Epidermal melanocyte (primary cell): ENCODE data around the gene GALNS.
"Not testable (repeated sequence)": the region's sequence is repeated elsewhere in the genome, so short reads cannot be mapped to it uniquely, and the experiment has no call there.

ENCODE experiments used
- DNase-seq: peaks from one replicate; pipeline ENCODE4 v3.0.0; 2011; ENCODE audit warnings: low spot score; ENCODE audit not compliant: insufficient read length

GALNS gene

DNA sequence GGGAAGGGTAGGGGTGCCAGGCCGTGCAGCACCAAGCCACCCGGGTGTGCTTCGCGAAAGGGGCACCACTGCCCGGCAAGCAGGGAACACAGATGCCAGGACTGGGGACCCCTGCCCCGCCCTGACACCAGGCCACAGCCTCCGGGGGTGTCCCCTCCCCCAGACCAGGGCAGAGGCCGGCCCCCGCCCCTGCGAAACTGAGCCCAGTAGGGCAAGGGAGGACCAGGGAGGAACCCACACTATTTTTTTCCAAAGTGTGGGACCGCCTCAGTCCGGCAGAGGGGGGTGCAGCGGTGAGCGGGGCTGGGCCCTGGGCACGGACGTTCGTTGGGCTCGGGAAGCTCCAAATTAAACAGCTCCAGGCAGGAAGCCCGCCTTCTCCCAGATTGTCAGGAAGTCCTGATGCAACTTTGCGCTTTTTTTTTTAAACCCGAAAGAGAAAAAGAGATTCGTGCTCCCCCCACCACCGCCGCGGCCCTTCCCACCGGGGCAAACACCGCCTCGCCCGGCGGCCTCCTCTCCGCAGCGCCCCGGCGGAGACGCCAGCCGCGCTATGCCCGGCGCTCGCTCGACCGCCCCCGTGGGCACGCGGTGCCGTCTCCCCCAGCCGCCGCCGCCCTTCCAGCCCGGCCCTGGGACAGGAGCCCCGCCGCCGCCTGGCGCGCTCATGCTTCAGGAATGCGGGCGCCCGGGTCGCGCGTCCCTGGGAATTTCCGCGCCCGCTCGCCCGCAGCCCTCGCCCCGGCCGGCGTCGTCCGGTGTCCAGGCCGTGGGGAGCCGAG lies 72.5 kb downstream of the GALNS start:
- peak; percentile 74 for DNase-seq

DNA sequence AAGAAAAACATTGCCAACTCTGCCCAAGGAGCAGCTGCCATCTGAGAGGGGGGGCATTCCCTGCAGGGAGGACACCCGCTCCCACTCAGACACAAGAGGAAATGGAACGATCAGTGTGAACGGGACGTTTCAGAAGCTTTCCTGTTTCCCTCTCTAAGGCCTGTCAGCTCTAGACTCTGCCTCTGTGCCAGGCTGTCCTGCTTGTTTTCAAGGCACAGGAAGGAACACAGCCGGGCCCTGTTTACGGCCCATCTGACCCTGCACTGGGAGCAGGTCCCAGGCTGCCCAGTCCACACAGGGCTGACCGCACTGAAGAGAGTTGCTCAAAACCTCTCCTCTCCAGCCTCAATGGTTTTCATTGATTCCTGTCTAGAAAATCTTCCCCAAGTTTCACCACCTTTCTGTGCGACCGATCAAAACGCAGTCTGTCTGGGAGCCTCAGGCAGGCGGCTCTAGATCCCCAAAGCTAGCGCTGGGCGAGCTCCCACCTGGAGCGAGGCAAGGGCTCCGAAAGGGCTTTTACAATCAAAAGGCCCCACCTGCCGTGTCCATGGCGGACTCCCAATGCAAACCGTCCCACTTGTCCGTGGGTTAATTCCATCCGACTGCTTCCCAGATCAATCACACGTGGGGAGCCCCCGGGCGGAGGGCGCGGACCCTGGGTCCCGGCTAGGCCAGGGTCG lies 73.2 kb downstream of the GALNS start:
- DNase-seq: no peak

DNA sequence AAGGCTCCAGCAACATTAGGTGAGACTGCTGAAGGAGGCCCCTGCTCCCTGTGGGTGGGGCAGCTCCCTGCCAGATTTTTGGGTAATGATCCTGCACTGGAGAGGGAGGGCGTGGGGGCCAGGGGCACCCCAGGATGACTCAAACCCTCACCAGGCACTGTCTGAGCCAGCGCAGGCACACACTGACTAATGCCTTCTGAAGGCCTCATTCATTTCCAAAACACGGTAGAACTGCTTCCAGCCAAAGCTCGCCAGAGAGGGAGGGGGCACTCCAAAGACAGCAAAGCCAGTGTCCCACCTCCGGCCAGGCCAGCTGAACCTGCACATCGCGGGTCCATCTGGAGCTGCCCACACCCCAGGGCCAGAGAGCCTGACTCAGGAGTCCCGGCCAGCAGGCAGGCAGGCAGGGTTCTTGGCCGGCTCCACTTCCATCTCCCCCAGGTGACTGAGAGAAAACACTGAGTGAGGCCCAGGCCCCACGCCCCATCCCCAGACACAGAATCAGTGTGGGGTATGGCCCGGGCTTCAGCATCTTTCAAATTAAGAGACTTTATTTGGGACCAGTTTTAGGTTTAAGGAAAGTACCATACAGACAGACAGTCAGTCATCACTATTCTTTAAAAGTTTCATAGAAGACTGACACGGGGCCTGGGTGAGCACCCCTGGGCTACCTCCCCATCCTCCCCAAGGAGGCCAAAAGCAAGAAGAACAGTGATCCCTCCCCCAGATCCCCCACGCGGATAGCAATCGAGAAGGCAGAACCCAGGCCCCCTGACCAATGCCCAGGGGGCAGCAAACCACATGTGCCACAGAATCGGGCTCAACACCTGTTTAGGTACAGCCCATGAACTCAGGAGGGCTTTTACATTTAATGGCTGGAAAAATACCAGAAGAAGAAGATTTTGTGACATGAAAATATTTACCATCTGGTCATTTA lies 74.0 kb downstream of the GALNS start:
- no peak for DNase-seq

DNA sequence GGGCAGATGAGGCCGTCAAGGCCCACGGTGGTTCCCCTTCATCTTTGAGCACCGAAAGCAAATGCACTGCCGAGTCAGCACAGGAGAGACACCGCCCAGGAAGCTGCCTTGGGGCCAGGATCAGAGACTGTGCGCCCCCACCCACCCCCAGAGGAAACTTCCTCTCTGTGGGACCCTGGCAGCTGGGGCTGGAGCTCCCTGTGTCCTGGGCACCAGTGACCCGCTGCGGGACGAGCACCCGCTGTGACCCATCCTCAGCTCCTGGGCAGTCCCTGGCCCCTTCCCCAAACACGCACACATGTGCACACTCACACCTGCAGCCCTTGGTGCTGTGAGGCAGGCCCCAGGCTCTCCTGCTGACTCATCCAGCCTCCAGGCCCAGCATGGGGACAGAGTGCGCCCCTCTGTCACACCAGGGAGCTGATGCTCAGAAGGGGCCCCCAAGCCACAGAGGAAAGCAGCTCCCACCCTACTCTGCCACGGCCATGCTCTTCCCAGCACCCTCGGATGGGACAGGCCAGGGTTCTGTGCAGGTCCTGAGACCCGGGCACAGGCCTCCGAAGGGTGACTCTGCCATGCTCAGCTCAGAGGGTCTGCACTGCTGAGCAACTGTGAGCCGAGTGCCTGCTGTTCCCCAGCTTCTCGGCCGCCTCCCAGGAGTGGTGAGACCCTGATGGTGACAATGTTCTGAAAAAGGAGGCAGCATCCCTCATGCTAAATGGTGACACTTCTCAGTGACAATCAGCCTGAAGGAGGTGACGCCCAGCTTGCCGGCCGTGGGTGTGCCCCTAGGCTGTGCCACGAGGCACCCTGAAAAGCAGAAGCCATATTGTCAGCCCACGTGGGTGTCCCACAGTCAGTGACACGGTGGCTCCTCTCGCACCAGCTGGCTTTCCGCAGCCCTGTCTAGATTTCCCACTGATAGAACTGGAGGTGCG lies 75.3 kb downstream of the GALNS start:
- DNase-seq: no peak

DNA sequence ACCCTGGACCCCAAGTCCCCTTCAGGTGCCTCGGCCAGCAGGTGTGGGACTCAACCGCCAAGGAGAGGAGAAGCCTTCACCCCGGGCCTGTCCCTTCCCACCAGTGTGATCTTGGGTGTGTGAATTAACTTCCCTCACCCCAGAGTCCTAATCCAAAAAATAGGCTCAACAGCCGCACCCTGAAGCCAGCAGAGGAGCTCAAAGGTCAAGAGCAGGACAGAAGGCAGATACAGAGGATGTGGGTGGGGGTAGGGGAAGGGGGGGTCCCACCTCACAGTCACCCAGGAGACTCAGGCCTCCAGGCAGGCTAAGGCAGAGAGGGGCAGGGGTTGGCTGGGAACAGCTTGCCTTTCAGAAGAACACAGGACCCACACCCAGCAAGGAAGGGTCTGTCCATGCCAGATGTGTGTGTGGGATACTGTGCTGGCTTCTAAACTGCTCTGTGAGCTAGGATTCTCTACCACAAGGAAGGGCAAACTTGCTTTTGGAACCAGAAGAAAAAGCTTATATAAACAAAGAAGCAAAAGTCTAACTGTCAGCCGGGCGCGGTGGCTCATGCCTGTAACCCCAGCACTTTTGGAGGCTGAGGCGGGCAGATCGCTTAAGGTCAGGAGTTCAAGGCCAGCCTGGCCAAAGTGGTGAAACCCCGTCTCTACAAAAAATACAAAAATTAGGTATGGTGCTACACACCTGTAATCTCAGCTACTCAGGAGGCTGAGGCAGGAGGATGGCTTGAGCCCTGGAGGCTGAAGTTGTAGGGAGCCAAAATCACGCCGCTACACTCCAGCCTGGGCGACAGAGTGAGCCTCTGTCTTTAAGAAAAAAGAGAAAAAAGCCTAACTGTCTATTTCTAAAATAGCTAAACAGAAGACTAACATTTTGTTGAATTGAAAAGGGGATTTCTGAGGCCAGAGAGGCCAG lies 76.3 kb downstream of the GALNS start:
- no peak for DNase-seq

DNA sequence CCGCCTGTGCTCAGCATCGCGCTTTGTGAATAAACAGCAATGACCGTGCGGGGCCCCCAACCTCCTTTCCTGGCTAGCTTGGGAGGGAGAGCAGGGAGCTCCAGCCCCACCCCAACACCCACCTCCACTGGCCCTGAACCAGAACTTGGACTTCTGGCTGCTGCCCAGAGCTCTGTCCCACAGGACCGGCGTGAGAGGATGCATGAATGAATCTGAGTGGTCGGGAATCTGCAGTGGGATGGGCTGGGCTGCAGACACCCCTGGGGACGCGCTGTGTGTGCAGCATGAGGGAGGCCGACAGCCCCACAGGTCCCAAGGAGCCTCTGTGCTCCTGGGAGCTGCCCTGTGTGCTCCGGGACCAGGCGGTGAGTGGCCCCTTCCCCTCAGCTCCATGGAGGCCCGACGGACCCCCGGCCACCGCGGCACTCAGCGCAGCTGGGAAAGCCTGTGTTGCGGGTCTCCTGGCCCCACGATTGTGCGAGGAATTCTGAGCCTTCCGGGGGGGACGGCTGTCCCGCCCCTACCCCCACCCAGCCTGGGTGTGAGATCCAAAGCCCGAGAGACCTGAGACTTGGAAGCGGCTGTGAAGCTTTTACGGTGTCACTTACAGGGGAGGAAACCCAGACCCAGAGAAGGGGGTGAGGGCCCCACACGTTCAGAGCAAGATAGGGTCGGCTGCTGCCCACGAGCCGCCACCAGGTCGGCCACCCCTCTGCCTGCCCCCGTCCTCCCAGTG lies 77.2 kb downstream of the GALNS start:
- no peak for DNase-seq

DNA sequence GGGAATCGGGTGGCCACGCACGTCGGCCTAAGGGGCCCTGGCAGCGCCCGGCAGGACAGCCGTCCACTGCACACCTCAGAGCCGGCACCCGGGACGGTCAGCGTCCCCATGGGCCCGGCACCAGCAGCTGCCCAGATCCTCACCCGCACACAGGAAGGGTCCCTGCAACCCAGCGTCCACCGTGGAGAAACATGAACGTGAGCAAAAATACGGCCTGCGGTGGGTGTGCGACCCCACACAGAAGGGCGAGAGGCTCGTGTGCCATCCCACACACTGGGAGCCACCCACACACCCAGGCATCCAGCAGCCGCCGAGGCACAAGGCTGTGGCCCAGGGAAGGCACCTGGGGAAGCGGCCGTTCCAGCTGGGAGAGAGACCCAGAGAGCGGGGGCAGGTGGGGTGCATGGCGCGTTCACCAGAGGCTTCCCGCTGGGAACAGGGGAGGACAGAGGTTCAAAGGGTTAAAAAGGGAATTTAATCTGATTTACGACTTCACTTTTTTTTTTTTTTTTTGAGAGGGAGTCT lies 78.1 kb downstream of the GALNS start:
- no peak for DNase-seq

DNA sequence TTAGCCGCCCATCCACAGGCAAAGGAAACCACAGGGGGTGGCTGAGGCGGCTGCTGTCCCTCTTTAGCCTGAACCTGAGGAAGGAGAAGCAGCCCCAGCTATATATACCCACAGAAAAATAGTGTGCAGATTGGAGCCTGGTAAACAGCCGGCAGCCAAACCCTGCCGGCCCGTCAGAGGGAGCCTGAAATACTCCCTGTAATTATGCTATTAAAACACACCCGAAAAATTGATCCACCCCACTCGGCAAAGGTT lies 78.5 kb downstream of the GALNS start:
- DNase-seq: no peak

DNA sequence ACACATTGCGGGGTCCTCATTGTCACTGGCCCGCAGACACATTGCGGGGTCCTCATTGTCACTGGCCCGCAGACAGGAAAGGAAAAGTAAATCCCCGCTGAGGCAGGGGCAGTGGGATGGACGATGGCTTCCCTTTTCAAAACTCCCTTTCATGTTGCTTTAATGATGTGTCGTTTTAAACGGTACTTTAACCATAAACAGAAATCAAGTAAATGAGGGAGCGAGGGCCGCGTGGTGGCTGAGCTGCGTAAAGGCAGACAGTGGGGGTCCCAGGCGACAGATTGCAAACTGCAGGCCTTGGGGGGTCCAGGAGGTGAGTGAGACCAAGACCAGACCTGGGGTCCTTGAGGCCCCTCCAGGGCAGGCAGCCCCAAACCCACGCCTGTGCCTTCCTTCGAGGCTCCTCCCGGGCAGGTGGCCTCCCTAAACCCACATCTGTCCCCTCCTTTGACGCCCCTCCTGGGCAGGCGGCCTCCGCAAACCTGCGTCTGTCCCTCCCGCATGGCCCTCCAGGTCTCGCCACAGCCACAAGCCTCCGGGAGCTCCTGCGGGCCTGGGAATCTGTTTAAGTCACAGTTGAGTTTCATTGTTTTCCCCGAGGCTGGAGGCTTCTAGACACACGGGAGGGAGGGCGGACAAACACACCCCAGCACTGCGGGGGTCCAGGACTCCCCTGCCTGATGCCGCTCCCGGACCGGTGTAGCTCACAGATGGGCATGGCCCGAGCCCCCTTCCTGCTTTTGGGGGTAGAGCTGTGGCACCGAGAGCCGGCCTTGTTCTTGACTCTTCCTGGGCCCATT lies 79.1 kb downstream of the GALNS start:
- no peak for DNase-seq

DNA sequence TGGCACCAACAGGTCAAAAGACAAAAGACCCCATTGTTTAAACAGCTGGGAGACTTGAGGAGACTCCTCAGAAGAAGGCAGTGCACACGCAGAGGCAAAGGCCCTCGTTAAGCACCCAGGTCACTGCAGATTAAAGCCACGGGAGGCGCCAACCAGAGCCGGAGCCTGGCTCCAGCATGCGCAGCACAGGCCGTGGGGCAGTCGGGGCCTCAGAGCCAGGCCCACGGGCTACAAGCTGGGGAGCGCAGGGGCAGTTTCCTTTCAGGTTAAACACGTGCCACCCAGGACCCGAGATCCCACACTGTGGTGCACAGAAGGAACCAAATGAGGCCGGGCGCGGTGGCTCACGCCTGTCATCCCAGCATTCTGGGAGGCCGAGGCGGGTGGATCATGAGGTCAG lies 80.9 kb downstream of the GALNS start:
- DNase-seq: no peak

DNA sequence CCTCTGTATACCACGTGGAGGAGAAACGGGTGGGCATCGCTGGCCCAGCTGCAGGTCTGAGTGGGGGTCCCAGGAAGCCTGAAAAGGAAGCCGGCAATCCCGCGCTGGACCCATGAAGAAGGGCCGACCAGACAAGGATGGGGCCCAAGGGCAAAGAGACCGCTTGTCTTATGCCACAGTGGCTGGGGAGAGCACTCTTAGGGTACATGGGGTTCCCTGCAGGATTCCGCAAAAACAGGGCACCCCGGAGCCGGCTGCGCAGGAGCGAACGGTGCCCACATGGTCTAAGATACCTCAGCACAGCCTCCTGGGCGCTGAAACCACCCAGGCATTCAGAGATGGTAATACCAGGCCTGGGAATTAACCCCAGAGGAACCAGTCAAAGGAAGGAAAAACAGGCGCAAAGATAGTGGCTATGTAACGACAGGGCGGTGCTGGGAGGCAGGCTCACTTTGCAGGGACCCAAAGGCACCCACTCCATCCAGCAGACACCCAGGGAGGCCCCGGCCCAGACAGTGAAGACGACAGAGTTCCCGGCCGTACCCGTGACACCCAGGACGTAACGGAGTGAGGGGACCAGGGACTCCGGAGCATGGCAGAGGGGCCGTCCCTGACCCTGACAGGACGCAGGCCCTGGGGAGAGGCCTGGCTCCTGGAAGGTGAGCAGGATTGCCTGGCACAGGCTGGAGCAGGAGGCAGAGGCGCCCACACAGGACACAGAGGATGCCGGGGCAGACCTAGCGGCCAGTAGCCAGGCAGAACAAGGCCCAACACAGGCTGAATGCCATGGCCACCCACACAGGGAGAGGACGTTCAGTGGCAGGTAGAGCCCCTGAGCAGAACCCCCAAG lies 82.0 kb downstream of the GALNS start:
- DNase-seq: no peak

DNA sequence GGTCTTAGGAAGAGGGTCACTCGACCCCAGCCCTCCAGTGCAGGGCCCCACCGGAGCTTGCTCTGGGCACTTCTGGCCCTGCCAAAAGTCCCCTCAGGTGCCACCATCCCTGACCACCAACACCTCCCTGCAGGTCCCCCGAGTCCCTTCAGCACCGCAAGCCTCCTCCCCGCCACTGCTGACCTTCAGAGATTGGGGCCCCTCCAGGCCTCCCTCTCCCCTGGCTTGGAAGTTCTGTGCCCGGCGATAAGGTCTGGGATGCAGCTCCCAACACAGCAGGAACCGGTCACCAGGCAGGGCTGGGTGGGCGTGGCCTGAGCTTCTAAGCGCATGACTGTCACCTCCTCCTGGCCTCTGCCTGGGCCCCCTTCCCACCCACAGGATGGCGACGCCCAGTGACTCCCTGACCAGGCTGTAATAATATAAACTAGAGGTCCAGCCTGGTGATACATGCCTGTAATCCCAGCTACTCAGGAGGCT lies 82.9 kb downstream of the GALNS start:
- no peak for DNase-seq

DNA sequence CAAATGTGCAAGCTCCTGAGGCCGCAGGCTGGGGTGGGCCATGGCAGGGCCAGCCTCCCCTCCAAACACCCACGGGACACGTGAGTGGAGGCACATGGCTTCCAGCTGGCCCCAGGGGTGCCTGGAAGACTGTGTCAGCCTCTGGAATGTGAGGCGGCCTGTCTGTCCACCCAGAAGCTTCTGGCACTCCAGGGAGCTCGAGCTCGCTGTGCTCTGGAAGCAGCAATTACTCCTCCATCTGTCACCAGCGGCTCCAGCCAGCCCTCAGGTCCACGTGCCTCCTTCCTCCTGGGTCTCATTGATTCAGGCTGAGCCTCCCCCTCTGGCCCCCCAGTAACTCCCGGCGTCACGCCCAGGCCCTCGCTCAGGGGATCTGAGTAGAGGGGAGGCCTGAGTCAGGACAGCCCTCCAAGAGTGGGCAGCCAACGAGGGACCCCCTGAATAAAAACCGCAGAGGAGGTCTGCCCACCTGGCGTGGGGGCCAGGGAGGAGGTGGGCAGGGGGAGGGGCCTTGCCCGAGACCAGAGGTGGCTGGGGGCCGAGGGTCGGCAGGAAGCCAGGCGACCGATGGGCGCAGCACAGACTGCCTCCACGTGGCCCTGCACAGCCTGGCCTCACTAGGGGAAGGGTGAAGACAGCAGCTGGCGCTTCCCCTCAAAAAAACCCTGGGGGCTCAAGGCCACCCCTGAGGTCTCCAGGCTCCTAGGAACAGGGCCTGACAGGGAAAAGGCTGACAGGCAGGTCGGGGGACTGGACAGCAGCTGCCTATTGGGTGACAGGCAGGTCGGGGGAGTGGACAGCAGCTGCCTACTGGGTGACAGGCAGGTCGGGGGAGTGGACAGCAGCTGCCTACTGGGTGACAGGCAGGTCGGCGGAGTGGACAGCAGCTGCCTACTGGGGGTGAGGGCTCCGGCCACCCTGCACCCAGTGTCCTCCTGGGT lies 83.6 kb downstream of the GALNS start:
- DNase-seq: peak; percentile 91

DNA sequence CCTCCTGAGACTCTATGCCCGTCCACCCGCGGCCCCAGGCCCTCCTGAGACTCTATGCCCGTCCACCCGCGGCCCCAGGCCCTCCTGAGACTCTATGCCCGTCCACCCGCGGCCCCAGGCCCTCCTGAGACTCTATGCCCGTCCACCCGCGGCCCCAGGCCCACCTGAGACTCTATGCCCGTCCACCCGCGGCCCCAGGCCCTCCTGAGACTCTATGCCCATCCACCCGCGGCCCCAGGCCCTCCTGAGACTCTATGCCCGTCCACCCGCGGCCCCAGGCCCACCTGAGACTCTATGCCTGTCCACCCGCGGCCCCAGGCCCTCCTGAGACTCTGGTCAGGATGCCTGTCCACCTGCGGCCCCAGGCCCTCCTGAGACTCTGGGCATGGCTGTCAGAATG lies 85.0 kb downstream of the GALNS start:
- DNase-seq: not testable (repeated sequence)

DNA sequence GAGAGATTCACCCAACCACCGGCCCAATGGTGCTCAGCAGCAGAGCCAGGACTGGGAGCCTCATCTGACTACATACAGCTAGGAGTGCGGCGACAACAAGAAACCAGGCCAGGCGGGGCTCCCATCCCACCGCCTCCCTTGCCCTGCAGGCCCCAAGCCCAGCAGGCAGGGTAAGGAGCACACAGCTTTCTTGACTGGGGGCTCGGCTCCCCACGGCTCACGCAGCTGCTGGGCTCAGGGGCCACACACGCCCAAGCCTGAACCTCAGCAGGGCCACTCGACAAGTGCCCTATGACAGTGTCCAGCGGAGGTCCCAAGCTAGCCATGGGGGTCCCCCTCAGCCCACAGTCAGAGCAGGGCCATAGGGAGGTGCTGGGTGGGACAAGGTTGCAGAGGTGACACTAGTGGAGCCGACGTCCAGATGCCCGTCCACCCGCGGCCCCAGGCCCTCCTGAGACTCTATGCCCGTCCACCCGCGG lies 85.4 kb downstream of the GALNS start:
- DNase-seq: no peak
